ENCODE results near the gene HAUS7.

- TF ChIP-seq EZH2 (IDR thresholded peaks at IDR 0.05; ENCODE audit: insufficient read depth, poor library complexity, severe bottlenecking) (no peak), EZH2phosphoT487 (IDR thresholded peaks at IDR 0.05; ENCODE audit: insufficient read depth, low read depth) (no peak)
Observed at GRCh38 chrX:153496590-153496959, 26.2 kb upstream of the HAUS7 start.
